Measurements from ENCODE around the gene NCAPG2. TPM values are rescaled to one million over a fixed set of nuclear protein-coding genes. Genes with fewer than 3 reads are reported as not detected.

NCAPG2 gene
- polyA plus RNA-seq, 1 of the 3 experiments (the other 2 are of a cell fraction), result 25.0 TPM

DNA sequence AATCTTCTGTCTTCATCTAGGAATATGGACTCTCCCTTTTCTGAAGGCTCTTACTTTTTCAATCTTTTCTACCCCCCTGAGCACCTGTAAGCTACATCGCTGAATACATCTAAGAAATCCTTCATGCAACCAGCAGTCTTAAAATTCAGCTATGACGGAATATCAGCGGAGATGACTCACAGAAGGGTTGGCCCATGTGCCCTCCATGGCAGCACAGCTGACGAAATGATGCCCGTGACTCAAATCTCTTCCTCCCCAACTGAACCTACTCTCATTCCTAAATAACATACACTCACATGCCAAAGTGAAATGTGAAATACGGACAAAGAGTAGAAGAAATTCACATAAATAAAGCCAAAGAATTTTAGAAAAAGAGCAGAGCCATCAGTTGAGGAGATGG is 30.3 kb upstream of the NCAPG2 start:
- Histone ChIP-seq H3K9me3 (no peaks in the 10 kb centered on the region), H4K20me1 (ENCODE audit: insufficient read depth) (no peaks in the 10 kb centered on the region), H3K4me3 (ENCODE audit: low read depth in 2 of 2, low read length in 1 of 2) (no peak overlapping the region), H3K79me2 (ENCODE audit: insufficient read depth) (no peaks in the 10 kb centered on the region), H3F3A (replicated peaks; ENCODE audit: insufficient read depth) (peaks cover 7% of the 10 kb centered on the region), H3K36me3 (replicated peaks in 1 of 2; ENCODE audit: control insufficient read depth in 1 of 2, insufficient read depth in 2 of 2, low read length in 1 of 2) (peaks cover 46 to 62% of the 10 kb centered on the region in 2 experiments), H3K9ac (no peak overlapping the region), H3K9me2 (no peaks in the 10 kb centered on the region), H3K4me1 (ENCODE audit: control insufficient read depth in 1 of 2, insufficient read depth in 2 of 2, low read depth in 1 of 2, low read length in 1 of 2) (no peaks in the 10 kb centered on the region; a peak in 1 of 4 replicates), H3K27me3 (ENCODE audit: insufficient read depth) (no peaks in the 10 kb centered on the region), H3K27ac (ENCODE audit: low read depth in 2 of 2, low read length in 1 of 2) (no peak overlapping the region), H2AFZ (ENCODE audit: low read depth) (no peak overlapping the region), H3K4me2 (no peak overlapping the region)
- TF ChIP-seq NRF1 (IDR thresholded peaks at IDR 0.05; ENCODE audit: low read depth, low read length) (no peak), TAF1 (IDR thresholded peaks at IDR 0.05; ENCODE audit: borderline replicate concordance, low read depth, low read length) (no peak), EP300 (IDR thresholded peaks at IDR 0.05; ENCODE audit: borderline replicate concordance in 1 of 2, low read depth in 1 of 2, low read length in 1 of 2) (no peak), RCOR1 (IDR thresholded peaks at IDR 0.05; ENCODE audit: low read length) (no peak), JUND (IDR thresholded peaks at IDR 0.05) (no peak), RAD21 (IDR thresholded peaks at IDR 0.05; ENCODE audit: low read length) (no peak)
- TF ChIP-seq, protein P1, sequence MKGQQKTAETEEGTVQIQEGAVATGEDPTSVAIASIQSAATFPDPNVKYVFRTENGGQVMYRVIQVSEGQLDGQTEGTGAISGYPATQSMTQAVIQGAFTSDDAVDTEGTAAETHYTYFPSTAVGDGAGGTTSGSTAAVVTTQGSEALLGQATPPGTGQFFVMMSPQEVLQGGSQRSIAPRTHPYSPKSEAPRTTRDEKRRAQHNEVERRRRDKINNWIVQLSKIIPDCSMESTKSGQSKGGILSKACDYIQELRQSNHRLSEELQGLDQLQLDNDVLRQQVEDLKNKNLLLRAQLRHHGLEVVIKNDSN (IDR thresholded peaks at IDR 0.05; ENCODE audit: borderline replicate concordance, low read depth), result no peak
- ChIA-PET POLR2A (no interaction called here), CTCF (interaction anchor here (0.6 to 2.0 kb wide), 2 partner anchors 11 to 99 kb away, joined by 3 to 6 read pairs; no protein-coding TSS in a partner anchor)
- no peak for DNase-seq
- 92% methylated on average over 6 of the region's 6 CpGs for WGBS (ENCODE audit: low lambda C conversion rate)

GRCh38 chr7:158733775-158734494 is 29.3 kb upstream of the NCAPG2 start:
- Histone ChIP-seq H3K27ac (ENCODE audit: low read depth in 2 of 2, low read length in 1 of 2) (no peak overlapping the region), H4K20me1 (ENCODE audit: insufficient read depth) (no peaks in the 10 kb centered on the region), H3K4me1 (ENCODE audit: control insufficient read depth in 1 of 2, insufficient read depth in 2 of 2, low read depth in 1 of 2, low read length in 1 of 2) (no peaks in the 10 kb centered on the region; a peak in 1 of 4 replicates), H3K9ac (no peak overlapping the region), H3K9me2 (no peaks in the 10 kb centered on the region), H3K9me3 (no peaks in the 10 kb centered on the region), H3K4me2 (no peak overlapping the region), H2AFZ (ENCODE audit: low read depth) (no peak overlapping the region), H3K79me2 (ENCODE audit: insufficient read depth) (no peaks in the 10 kb centered on the region), H3K4me3 (ENCODE audit: low read depth in 2 of 2, low read length in 1 of 2) (no peak overlapping the region), H3K36me3 (replicated peaks in 1 of 2; ENCODE audit: control insufficient read depth in 1 of 2, insufficient read depth in 2 of 2, low read length in 1 of 2) (peaks cover 42 to 52% of the 10 kb centered on the region in 2 experiments), H3K27me3 (ENCODE audit: insufficient read depth) (no peaks in the 10 kb centered on the region), H3F3A (replicated peaks; ENCODE audit: insufficient read depth) (peaks cover 7% of the 10 kb centered on the region)
- TF ChIP-seq TEAD4 (IDR thresholded peaks at IDR 0.05; ENCODE audit: borderline replicate concordance, insufficient read depth) (no peak), GABPA (IDR thresholded peaks at IDR 0.05; ENCODE audit: low read depth) (no peak)
- TF ChIP-seq, protein P2, sequence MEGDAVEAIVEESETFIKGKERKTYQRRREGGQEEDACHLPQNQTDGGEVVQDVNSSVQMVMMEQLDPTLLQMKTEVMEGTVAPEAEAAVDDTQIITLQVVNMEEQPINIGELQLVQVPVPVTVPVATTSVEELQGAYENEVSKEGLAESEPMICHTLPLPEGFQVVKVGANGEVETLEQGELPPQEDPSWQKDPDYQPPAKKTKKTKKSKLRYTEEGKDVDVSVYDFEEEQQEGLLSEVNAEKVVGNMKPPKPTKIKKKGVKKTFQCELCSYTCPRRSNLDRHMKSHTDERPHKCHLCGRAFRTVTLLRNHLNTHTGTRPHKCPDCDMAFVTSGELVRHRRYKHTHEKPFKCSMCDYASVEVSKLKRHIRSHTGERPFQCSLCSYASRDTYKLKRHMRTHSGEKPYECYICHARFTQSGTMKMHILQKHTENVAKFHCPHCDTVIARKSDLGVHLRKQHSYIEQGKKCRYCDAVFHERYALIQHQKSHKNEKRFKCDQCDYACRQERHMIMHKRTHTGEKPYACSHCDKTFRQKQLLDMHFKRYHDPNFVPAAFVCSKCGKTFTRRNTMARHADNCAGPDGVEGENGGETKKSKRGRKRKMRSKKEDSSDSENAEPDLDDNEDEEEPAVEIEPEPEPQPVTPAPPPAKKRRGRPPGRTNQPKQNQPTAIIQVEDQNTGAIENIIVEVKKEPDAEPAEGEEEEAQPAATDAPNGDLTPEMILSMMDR (IDR thresholded peaks at IDR 0.05), result peak; percentile 30; the same call in 1 of the 2 replicates
- WGBS (ENCODE audit: low lambda C conversion rate), result 94% methylated on average over 19 of the region's 19 CpGs
- CTCF ChIA-PET, result interaction anchor here (0.6 to 2.3 kb wide), 7 partner anchors 8 to 100 kb away, joined by 3 to 7 read pairs (median 4); no protein-coding TSS in a partner anchor
- POLR2A ChIA-PET, result no interaction called here
- no peak for DNase-seq

Data from SK-N-SH (cell line).